PFSK-1 (cell line): ENCODE measurements around the gene NOTUM.

ENCODE experiments used
- FOXP2 ChIP-seq: optimal IDR thresholded peaks from 2 replicates; pipeline ENCODE3; 2011; ENCODE audit warnings: borderline replicate concordance, control low read depth, inconsistent platforms; ENCODE audit not compliant: insufficient read depth; ENCODE audit errors: extremely low read length, extremely low read depth
- POLR2AphosphoS5 ChIP-seq: IDR thresholded peaks from 2 replicates; pipeline ENCODE4 v1.6.1; 2012; ENCODE audit warnings: low read depth, mild to moderate bottlenecking, control low read depth, low read length, moderate library complexity
- SIN3A ChIP-seq: IDR thresholded peaks from 2 replicates; pipeline ENCODE4 v1.6.1; 2012; ENCODE audit warnings: mild to moderate bottlenecking, low read length, moderate library complexity, borderline replicate concordance; ENCODE audit not compliant: insufficient read depth
- TAF1 ChIP-seq: IDR thresholded peaks from 2 replicates; pipeline ENCODE4 v1.6.1; 2012; ENCODE audit warnings: low read length, control low read depth, borderline replicate concordance; ENCODE audit not compliant: insufficient read depth
- TF ChIP-seq, protein P1 (sequence below), 2 experiments: IDR thresholded peaks; 2 replicates each; pipeline versions ENCODE4 v1.6.1 to v1.8.0; 2011 to 2012; ENCODE audit warnings: low read depth in 2 of 2, low read length in 2 of 2, control low read depth in 1 of 2, inconsistent platforms in 1 of 2, mild to moderate bottlenecking in 1 of 2, moderate library complexity in 1 of 2; ENCODE audit not compliant: insufficient read depth in 1 of 2

NOTUM gene

DNA sequence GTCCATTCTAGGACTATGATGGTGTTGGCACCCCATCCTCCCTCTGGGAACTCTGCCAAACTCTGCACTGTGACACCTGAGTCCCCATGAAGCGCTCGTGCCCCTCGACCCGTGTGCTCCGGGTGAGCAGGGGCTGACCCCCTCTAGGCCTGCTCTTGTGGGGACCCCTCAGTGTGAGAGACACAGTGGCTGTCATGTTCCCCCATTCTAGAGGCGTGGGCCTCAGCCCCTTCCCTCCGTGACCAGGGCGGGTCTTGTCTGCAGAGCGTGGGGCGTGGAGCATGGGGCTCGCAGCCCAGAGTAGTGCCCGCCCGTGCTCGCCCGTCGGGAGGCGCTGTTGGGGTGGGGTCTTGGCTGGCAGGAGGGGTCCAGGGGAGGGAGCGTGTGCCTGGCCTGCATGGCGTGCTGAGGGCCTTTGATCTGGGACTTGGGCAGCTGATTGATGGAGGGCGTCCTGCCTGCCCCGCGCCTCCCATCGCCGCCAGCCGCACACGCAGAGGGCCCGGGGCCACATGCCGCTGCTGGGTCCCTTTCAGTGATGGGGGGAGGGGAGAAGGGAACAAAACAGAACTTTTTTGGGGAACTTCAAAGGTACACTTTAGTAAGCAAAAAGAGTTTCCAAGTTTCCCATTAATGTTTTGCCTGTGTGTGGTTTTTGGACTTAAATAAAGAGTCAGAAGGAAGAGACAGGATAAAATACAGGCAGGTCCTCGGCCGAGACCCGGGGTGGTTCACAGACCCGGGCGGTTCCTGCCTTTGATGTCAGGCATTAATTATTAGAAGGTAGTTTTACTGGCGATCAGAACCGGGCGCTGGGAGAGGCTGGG, 39.2 kb upstream of the NOTUM start:
- TF ChIP-seq SIN3A (no peak), FOXP2 (no peak), POLR2AphosphoS5 (no peak), TAF1 (no peak)
- TF ChIP-seq, protein P1, sequence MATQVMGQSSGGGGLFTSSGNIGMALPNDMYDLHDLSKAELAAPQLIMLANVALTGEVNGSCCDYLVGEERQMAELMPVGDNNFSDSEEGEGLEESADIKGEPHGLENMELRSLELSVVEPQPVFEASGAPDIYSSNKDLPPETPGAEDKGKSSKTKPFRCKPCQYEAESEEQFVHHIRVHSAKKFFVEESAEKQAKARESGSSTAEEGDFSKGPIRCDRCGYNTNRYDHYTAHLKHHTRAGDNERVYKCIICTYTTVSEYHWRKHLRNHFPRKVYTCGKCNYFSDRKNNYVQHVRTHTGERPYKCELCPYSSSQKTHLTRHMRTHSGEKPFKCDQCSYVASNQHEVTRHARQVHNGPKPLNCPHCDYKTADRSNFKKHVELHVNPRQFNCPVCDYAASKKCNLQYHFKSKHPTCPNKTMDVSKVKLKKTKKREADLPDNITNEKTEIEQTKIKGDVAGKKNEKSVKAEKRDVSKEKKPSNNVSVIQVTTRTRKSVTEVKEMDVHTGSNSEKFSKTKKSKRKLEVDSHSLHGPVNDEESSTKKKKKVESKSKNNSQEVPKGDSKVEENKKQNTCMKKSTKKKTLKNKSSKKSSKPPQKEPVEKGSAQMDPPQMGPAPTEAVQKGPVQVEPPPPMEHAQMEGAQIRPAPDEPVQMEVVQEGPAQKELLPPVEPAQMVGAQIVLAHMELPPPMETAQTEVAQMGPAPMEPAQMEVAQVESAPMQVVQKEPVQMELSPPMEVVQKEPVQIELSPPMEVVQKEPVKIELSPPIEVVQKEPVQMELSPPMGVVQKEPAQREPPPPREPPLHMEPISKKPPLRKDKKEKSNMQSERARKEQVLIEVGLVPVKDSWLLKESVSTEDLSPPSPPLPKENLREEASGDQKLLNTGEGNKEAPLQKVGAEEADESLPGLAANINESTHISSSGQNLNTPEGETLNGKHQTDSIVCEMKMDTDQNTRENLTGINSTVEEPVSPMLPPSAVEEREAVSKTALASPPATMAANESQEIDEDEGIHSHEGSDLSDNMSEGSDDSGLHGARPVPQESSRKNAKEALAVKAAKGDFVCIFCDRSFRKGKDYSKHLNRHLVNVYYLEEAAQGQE (IDR thresholded peaks at IDR 0.05; ENCODE audit: insufficient read depth in 1 of 2, low read depth in 2 of 2, low read length in 2 of 2), result no peak

- no peak for TF ChIP-seq FOXP2
- TF ChIP-seq, protein P1 (IDR thresholded peaks at IDR 0.05; ENCODE audit: insufficient read depth in 1 of 2, low read depth in 2 of 2, low read length in 2 of 2), result no peak
- TF ChIP-seq TAF1, result no peak
- TF ChIP-seq POLR2AphosphoS5, result no peak
- TF ChIP-seq SIN3A, result no peak
Measured at GRCh38 chr17:81999587-81999975, 38.6 kb upstream of the NOTUM start.

- no peak for TF ChIP-seq FOXP2
Measured at GRCh38 chr17:81998691-81999438, 37.9 kb upstream of the NOTUM start.

DNA sequence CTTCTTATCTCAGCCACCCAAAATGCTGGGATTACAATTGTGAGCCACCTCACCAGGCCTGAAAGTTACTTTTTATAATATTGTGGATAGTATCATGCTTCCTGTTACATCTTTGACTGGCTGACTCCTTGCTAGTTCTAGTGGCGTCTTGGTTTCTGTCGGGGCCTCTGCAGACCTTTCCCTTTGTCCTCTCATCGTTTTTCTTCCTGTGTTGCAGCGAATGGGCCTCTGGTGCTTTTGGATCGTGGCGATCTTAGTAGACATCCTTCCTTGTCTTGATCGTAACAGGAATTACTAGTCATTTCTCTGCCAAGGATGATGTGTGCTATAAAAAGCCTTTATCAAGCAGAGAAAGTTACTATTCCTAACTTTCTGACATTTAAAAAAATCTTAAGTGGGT, 37.2 kb upstream of the NOTUM start:
- no peak for TF ChIP-seq TAF1
- no peak for TF ChIP-seq FOXP2
- TF ChIP-seq SIN3A, result no peak
- TF ChIP-seq POLR2AphosphoS5, result no peak
- TF ChIP-seq, protein P1 (IDR thresholded peaks at IDR 0.05; ENCODE audit: insufficient read depth in 1 of 2, low read depth in 2 of 2, low read length in 2 of 2), result no peak

DNA sequence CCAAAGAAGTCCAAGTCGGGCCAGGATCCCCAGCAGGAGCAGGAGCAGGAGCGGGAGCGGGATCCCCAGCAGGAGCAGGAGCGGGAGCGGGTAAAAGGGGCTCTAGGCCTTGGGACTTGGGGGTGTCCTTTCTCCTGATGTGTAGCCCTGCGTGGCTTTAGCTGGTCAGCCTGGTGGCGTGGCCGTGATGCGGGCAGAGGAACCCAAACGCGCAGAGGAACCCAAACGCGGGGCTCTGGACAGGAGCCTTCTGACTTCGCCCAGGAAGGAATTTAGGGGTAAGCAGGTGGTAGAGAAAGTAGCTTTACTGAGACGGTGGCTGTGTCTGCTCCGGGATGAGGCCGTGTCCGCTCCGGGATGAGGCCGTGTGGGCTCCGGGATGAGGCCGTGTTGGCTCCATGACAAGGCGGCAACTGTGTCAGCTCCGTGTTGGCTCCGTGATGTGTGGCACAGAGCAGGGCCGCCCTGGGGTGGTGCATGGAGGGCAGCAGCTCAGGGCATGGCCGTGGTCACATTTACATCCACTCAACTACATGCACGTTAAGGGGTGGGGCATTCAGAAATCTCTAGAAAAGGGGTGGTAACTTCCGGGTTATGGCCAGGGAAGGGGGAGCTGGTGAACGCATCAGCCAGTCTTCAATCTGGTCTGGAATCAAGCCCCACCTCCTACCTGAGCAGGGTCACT, 35.9 kb upstream of the NOTUM start:
- TF ChIP-seq FOXP2, result no peak
- TF ChIP-seq, protein P1 (IDR thresholded peaks at IDR 0.05; ENCODE audit: insufficient read depth in 1 of 2, low read depth in 2 of 2, low read length in 2 of 2), result no peak
- no peak for TF ChIP-seq POLR2AphosphoS5
- no peak for TF ChIP-seq SIN3A
- no peak for TF ChIP-seq TAF1
